Ascending aorta (tissue), 2 donors: ENCODE data around the gene MYH9. TPM values are rescaled to one million over a fixed set of nuclear protein-coding genes. Genes with fewer than 3 reads are reported as not detected.
"Not testable (repeated sequence)": the region's sequence is repeated elsewhere in the genome, so short reads cannot be mapped to it uniquely, and the experiment has no call there.

Source experiments
- DNase-seq, 2 donors: peaks; one replicate each; pipeline ENCODE4 v3.0.0-alpha.2; 2019; ENCODE audit warnings: low spot score in 2 of 2
- H3K27ac ChIP-seq, 2 donors: fragments of 200-600 bp; sonication (generic); one replicate each; pipeline ENCODE4 v1.5.1; 2016 to 2017; ENCODE audit warnings: mild to moderate bottlenecking in 1 of 2
- H3K27me3 ChIP-seq: fragments of 200-600 bp; sonication (generic); one replicate; pipeline ENCODE4 v1.5.1; 2017
- H3K36me3 ChIP-seq, 2 donors: fragments of 200-600 bp; sonication (generic); one replicate each; pipeline ENCODE4 v1.5.1; 2016
- H3K4me1 ChIP-seq, 2 donors: fragments of 200-600 bp; sonication (generic); one replicate each; pipeline ENCODE4 v1.5.1; 2016 to 2017; ENCODE audit warnings: mild to moderate bottlenecking in 1 of 2
- H3K4me3 ChIP-seq, 2 donors: fragments of 200-600 bp; sonication (generic); one replicate each; pipeline ENCODE4 v1.5.1; 2016 to 2017; ENCODE audit warnings: mild to moderate bottlenecking in 1 of 2
- H3K9me3 ChIP-seq, 2 donors: fragments of 200-600 bp; sonication (generic); one replicate each; pipeline ENCODE4 v1.5.1; 2016
- intact Hi-C: fragments of 100-400 bp; cut with DNase I; formaldehyde crosslinking; loops from one replicate; pipeline ENCODE4 v1.15.1; 2023
- total RNA-seq: library from RNA; depleted of rRNA; stranded (reverse); fragments of >200 nt; gene quantifications from one replicate; pipeline ENCODE4 v1.1.0, GENCODE V29; 2016
- TF ChIP-seq, protein P1 (sequence below), 3 experiments: fragments of 200-600 bp in 2 of 3; fragments of 450-650 bp in 1 of 3; sonication (generic) in 2 of 3; IDR thresholded peaks; one replicate each; pipeline ENCODE4 v1.5.1; 2016 to 2019; ENCODE audit warnings: antibody characterized with exemption in 3 of 3, mild to moderate bottlenecking in 1 of 3, moderate library complexity in 1 of 3

Gene MYH9
- total RNA-seq, 1 donor from 2014 or later = 1,114 TPM

DNA sequence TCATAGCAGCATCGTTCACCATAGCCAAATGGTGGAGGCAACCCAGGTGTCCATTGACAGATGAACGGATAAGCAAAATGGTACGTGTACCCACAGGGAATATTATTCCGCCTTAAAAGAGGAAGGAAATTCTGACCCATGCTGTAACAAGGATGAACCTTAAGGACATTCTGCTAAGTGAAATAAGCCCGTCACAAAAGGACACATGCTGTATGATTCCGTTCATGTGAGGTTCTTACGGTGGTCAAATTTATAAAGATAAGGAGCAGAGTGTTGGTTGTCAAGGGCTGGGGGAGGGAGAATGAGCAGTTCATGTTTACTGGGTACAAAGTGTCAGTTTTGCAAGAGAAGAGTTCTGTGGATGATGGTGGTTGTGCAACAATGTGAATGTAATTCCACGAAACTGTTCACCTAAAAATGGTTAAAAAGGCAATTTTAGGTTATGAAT lies 108.5 kb downstream of the MYH9 start:
- Histone ChIP-seq H3K27ac (no peak overlapping the region), H3K4me1 (peaks cover 0 to 5% of the 10 kb centered on the region in 2 donors), H3K4me3 (no peak overlapping the region), H3K27me3 (no peaks in the 10 kb centered on the region), H3K9me3 (no peaks in the 10 kb centered on the region), H3K36me3 (peaks cover 37 to 42% of the 10 kb centered on the region in 2 donors)
- DNase-seq = no peak
- intact Hi-C loops = loop anchor here (5.0 kb wide), 1 partner anchor 132 kb away; no protein-coding TSS in a partner anchor
- TF ChIP-seq, protein P1, sequence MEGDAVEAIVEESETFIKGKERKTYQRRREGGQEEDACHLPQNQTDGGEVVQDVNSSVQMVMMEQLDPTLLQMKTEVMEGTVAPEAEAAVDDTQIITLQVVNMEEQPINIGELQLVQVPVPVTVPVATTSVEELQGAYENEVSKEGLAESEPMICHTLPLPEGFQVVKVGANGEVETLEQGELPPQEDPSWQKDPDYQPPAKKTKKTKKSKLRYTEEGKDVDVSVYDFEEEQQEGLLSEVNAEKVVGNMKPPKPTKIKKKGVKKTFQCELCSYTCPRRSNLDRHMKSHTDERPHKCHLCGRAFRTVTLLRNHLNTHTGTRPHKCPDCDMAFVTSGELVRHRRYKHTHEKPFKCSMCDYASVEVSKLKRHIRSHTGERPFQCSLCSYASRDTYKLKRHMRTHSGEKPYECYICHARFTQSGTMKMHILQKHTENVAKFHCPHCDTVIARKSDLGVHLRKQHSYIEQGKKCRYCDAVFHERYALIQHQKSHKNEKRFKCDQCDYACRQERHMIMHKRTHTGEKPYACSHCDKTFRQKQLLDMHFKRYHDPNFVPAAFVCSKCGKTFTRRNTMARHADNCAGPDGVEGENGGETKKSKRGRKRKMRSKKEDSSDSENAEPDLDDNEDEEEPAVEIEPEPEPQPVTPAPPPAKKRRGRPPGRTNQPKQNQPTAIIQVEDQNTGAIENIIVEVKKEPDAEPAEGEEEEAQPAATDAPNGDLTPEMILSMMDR (IDR thresholded peaks at IDR 0.05) = no peak

GRCh38 chr22:36277482-36278291 lies 110.1 kb downstream of the MYH9 start:
- H3K27me3 ChIP-seq = no peaks in the 10 kb centered on the region
- no peak overlapping the region for H3K4me3 ChIP-seq
- H3K27ac ChIP-seq = no peak overlapping the region
- TF ChIP-seq, protein P1 (IDR thresholded peaks at IDR 0.05) = peak; percentile 63 to 80 (median 79)
- no peak for DNase-seq
- intact Hi-C loops = loop anchor here (2.0 to 5.0 kb wide), 2 partner anchors 83 to 130 kb away; no protein-coding TSS in a partner anchor
- peaks cover 0 to 5% of the 10 kb centered on the region in 2 donors for H3K4me1 ChIP-seq
- H3K9me3 ChIP-seq = no peaks in the 10 kb centered on the region
- peaks cover 23 to 27% of the 10 kb centered on the region in 2 donors for H3K36me3 ChIP-seq

GRCh38 chr22:36274531-36274930 lies 113.2 kb downstream of the MYH9 start:
- no peak for DNase-seq
- intact Hi-C loops = no loop called here
- Histone ChIP-seq H3K36me3 (no peaks in the 10 kb centered on the region), H3K27ac (no peak overlapping the region), H3K4me3 (no peak overlapping the region), H3K9me3 (no peaks in the 10 kb centered on the region), H3K27me3 (no peaks in the 10 kb centered on the region), H3K4me1 (peaks cover 0 to 5% of the 10 kb centered on the region in 2 donors)
- TF ChIP-seq, protein P1 (IDR thresholded peaks at IDR 0.05) = no peak

DNA sequence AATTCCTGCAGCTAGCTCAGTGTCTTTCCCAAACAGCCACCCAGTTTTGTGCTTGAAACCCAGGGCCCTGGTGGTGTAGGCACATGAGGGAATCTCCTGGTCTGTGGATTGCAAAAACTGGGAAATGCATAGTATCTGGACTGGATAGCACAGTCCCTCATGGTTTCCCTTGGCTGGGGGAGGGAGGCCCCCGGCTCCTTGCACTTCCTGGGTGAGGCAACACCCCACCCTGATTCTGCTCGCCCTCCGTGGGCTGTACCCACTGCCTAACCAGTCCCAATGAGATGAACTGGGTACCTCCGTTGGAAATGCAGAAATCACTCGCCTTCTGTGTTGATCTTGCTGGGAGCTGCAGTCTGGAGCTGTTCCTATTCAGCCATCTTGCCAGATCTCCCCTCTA lies 115.8 kb downstream of the MYH9 start:
- intact Hi-C loops, H3K27me3 ChIP-seq: not testable (repeated sequence)

DNA sequence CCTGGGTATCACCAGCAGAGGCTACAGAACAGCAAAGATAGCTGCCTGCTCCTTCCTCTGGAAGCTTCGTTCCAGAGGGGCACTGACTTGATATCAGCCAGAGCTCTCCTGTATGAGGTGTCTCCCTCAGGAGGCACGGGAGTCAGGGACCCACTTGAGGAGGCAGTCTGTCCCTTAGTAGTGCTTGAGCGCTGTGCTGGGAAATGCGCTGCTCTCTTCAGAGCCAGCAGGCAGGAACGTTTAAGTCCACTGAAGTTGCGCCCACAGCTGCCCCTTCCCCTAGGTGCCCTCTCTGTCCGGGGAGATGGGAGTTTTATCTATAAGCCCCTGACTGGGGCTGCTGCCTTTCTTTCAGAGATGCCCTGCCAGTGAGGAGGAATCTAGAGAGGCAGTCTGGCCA lies 116.5 kb downstream of the MYH9 start:
- H3K4me1 ChIP-seq, H3K27me3 ChIP-seq, H3K36me3 ChIP-seq, intact Hi-C loops, H3K27ac ChIP-seq, H3K4me3 ChIP-seq, H3K9me3 ChIP-seq: not testable (repeated sequence)
- peak in 1 of 2 donors; percentile 47 for DNase-seq

More for the DNA sequence above, 115.8 kb downstream of the MYH9 start:
- not testable (repeated sequence) for H3K4me1 ChIP-seq, DNase-seq, H3K9me3 ChIP-seq, H3K36me3 ChIP-seq, H3K4me3 ChIP-seq, H3K27ac ChIP-seq

- H3K27me3 ChIP-seq = no peaks in the 10 kb centered on the region
- no peak overlapping the region for H3K4me3 ChIP-seq
- no peaks in the 10 kb centered on the region for H3K4me1 ChIP-seq
- peak in 1 of 2 donors; percentile 56 for DNase-seq
- intact Hi-C loops = no loop called here
- no peaks in the 10 kb centered on the region for H3K9me3 ChIP-seq
- H3K36me3 ChIP-seq = peaks cover 0 to 18% of the 10 kb centered on the region in 2 donors
- TF ChIP-seq, protein P1 (IDR thresholded peaks at IDR 0.05) = no peak
- H3K27ac ChIP-seq = no peak overlapping the region
These were observed 119.8 kb downstream of the MYH9 start for GRCh38 chr22:36267896-36268485.
